Measurements from ENCODE around the gene LIMS1.
"Not testable (repeated sequence)": the region's sequence is repeated elsewhere in the genome, so short reads cannot be mapped to it uniquely, and the experiment has no call there.

DNA sequence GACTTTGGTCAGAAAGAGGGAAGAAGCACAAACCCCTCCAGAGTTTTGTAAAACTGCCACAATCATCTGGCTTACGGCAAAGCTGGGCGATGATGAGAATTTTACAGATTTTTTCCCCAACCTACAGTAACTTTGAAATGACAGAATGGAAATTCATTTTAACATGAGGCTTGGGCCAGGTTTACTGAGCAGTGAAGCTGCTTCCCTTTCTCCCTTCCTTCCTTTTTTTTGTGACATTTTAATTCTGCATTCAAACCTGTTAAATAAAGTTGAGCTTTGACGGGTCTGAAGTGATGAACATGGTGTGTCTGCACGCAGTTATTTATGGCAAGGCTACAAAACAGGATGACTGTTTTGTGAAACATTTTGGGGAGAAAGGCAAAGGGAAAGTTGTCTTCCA is 123.2 kb downstream of the LIMS1 start:
- not testable (repeated sequence) for TF ChIP-seq FOXA1 (IDR thresholded peaks at IDR 0.05); SUZ12 (IDR thresholded peaks at IDR 0.05); SP1 (IDR thresholded peaks at IDR 0.05); ELF4 (IDR thresholded peaks at IDR 0.05); ARNT (IDR thresholded peaks at IDR 0.05); NFRKB (IDR thresholded peaks at IDR 0.05); CTBP1 (IDR thresholded peaks at IDR 0.05; ENCODE audit: borderline replicate concordance); L3MBTL2 (conservative IDR thresholded peaks at IDR 0.05); HDGF (IDR thresholded peaks at IDR 0.05; ENCODE audit: borderline replicate concordance); FOXK2 (IDR thresholded peaks at IDR 0.05); ZNF384 (IDR thresholded peaks at IDR 0.05)
